GM18505 (cell line): ENCODE measurements around the gene GABBR2.

Experiments used
- ATAC-seq: cut with Tn5 transposase; IDR thresholded peaks from one replicate; pipeline ENCODE4 v1.9.1; 2021; ENCODE audit not compliant: unreplicated experiment
- POLR2A ChIP-seq: IDR thresholded peaks from 4 replicates; pipeline ENCODE4 v1.6.1; 2011; ENCODE audit warnings: borderline replicate concordance; ENCODE audit not compliant: insufficient read depth, insufficient read length; ENCODE audit errors: extremely low read depth

The GABBR2 gene

GRCh38 chr9:98707166-98708102 is 1.3 kb downstream of the GABBR2 start:
- no peak for TF ChIP-seq POLR2A
- no peak for ATAC-seq

- ATAC-seq: no peak
- no peak for TF ChIP-seq POLR2A
Measured at GRCh38 chr9:98706651-98707165, 2.0 kb downstream of the GABBR2 start.

GRCh38 chr9:98702835-98703380 is 5.8 kb downstream of the GABBR2 start:
- TF ChIP-seq POLR2A: no peak
- ATAC-seq: no peak

GRCh38 chr9:98702340-98702739 is 6.4 kb downstream of the GABBR2 start:
- ATAC-seq: no peak
- no peak for TF ChIP-seq POLR2A

GRCh38 chr9:98701576-98701975 is 7.2 kb downstream of the GABBR2 start:
- ATAC-seq: no peak
- no peak for TF ChIP-seq POLR2A

GRCh38 chr9:98700801-98701200 is 7.9 kb downstream of the GABBR2 start:
- TF ChIP-seq POLR2A: no peak
- ATAC-seq: no peak

GRCh38 chr9:98698856-98699255 is 9.9 kb downstream of the GABBR2 start:
- no peak for ATAC-seq
- TF ChIP-seq POLR2A: no peak

GRCh38 chr9:98694943-98695342 is 13.8 kb downstream of the GABBR2 start:
- no peak for TF ChIP-seq POLR2A
- no peak for ATAC-seq

- TF ChIP-seq POLR2A: no peak
- ATAC-seq: no peak
Measured at GRCh38 chr9:98692392-98692791, 16.3 kb downstream of the GABBR2 start.

- no peak for ATAC-seq
- TF ChIP-seq POLR2A: no peak
Measured at GRCh38 chr9:98691890-98692289, 16.8 kb downstream of the GABBR2 start.

- ATAC-seq: no peak
- TF ChIP-seq POLR2A: no peak
Measured at GRCh38 chr9:98690686-98691085, 18.0 kb downstream of the GABBR2 start.

- TF ChIP-seq POLR2A: no peak
- ATAC-seq: no peak
Measured at GRCh38 chr9:98688710-98689495, 19.8 kb downstream of the GABBR2 start.

GRCh38 chr9:98687911-98688310 is 20.8 kb downstream of the GABBR2 start:
- TF ChIP-seq POLR2A: no peak
- ATAC-seq: no peak
